ENCODE measurements around the gene RIPK3. TPM values are rescaled to one million over a fixed set of nuclear protein-coding genes. Genes with fewer than 3 reads are reported as not detected.
"Not testable (repeated sequence)": the region's sequence is repeated elsewhere in the genome, so short reads cannot be mapped to it uniquely, and the experiment has no call there.

RIPK3 gene
- total RNA-seq, 1 donor from 2014 or later = 0.68 TPM

DNA sequence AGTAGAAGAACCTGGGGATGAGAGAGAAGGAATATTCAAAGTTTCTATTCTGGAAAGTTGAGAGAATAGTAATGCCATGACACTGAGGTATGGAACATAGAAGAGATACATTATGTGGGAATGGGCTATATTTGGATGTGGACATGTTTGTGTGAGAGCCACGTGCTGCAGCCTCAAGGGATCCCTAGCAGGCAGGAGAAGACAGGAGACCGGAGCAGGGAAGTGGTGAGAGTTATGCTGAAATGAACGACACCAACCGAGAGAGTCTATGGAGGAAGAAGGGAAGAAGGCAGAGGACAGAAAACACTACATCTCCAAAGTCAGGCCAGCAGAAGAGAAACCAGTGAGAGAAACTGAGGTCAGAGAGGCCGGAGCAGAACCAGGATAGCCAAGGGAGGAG, 10.0 kb upstream of the RIPK3 start:
- DNase-seq (ENCODE audit: low spot score) (no peak), ATAC-seq (no peak)

DNA sequence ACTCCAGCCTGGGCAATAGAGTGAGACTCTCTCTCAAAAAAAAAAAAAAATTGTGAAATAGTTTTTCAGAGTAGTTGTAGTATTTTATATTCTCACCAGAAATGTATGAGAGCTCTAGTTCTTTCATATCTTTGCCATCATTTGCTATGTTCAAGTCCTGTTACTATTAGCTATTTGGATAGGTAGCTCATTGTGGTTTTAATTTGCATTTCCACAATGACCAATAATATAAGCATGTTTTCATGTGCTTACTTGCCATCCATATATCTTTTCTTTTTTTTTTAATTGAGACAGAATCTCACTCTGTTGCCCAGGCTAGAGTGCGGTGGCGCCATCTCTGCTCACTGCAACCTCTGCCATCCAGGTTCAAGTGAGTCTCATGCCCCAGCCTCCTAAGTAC, 8.4 kb upstream of the RIPK3 start:
- DNase-seq (ENCODE audit: low spot score) (no peak), ATAC-seq (no peak)

GRCh38 chr14:24347134-24347533, 7.3 kb upstream of the RIPK3 start:
- no peak for DNase-seq (ENCODE audit: low spot score)
- ATAC-seq = no peak

DNA sequence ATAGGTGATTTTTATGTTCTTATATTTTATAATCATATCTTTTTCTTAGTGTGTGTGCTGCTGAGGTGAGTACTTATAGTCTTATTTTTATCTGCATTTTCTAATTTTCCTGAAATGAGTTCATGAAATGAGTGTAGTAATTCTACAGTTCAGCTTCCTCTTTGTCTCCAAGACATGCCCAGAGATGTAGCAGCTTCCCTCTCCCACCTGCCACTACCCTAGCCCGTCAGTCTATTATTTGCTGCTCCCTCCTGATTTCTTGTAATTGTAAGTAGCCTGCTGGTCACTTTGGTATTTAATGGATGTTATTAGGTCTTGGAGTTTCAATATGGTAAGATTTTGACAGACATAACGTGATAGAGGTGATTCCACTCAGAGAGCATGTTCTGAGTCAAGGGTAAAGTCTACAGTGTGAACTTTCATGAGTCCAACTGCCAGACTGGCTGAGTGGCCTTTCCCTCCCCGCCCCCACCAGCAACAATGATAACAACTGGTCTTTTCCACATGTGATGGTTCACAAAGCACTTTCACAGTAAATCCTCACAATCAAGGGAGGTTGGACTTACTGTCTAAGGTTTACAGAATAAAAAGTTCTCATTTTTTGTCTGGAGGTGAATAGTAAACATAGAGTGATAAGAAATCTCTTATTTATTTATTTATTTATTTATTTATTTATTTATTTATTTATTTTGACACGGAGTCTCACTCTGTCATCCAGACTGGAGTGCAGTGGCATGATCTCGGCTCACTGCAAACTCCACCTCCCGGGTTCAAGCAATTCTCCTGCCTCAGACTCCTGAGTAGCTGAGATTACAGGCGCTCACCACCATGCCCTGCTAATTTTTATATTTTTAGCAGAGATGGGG, 4.2 kb upstream of the RIPK3 start:
- peak; percentile 64 for DNase-seq (ENCODE audit: low spot score)
- ATAC-seq = peak; percentile 94

GRCh38 chr14:24342889-24343288, 3.1 kb upstream of the RIPK3 start:
- ATAC-seq = no peak
- DNase-seq (ENCODE audit: low spot score) = no peak

GRCh38 chr14:24340606-24341005, 815 bp upstream of the RIPK3 start:
- no peak for DNase-seq (ENCODE audit: low spot score)
- no peak for ATAC-seq

GRCh38 chr14:24338843-24339242, 948 bp downstream of the RIPK3 start:
- DNase-seq (ENCODE audit: low spot score) (no peak), ATAC-seq (no peak)

DNA sequence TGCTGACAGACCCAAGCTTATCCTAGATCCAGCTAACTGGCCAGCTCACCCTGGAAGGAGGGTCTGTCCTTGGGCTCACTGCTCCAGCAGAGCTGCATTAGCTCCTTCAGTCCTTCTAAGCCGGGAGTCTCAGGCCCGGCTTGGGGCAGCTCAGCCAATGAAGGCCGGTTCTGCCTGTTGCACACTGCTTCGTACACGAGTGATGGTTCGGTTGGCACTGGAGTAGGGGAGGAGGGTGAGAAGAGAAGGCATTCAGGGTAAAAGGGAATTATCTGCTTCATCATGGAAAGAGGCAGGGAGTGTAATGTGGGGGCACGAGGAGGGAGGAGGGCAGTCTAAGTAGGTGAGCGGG, 2.0 kb downstream of the RIPK3 start:
- no peak for ATAC-seq
- no peak for DNase-seq (ENCODE audit: low spot score)

- no peak for DNase-seq (ENCODE audit: low spot score)
- ATAC-seq = no peak
These were observed 2.5 kb downstream of the RIPK3 start for GRCh38 chr14:24337144-24337823.

- no peak for DNase-seq (ENCODE audit: low spot score)
- no peak for ATAC-seq
These were observed 4.2 kb downstream of the RIPK3 start for GRCh38 chr14:24335461-24336171.

DNA sequence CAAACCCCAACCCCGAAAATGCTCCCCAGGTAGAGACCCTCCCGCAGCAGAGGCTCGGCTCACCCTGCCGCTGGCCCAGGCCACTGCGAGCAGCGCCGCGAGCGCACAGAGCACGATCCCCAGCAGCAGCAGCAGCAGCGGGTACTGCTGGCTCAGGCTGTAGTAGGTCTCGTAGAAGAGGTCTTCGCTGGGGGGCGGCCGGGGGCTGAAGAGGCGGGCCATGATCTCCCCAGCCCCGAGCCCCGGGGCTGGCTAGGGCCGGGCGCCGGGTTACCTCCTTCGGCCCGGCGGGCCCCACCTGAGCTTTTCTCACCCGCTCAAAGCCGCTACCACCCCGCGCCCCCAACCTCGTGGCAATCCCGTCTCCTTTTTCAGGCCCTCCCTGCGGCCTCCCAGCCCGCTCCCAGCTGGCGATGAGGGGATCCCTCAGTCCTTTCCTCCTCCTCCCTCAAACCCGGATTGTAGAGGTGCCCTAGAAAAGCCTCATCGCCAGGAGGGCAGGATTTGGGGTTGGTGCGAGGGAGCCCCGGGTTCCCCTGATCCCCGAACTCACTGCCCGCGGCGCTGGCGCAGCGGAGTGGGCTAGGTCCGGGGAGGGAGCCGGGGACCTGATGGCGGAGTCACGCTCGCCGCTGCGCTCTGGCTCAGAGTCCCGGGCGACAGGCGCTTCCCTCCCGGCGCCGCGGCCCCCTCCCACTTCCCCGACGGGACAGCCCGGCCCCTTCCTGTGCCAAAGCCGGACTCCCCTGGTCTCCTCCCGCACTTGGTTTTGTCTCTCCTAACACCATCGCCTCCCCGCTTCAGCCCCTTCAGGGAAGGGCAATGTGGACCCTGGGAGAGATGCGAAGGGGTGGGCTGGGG, 5.1 kb downstream of the RIPK3 start, which contains the start of gene ADCY4:
TSS of gene ADCY4 (minus strand) at position 641 of the 861 bp plus-strand sequence. CDS start at position 222, 419 bp downstream.
- ATAC-seq = peak; percentile 10
- DNase-seq (ENCODE audit: low spot score) = no peak

- ATAC-seq = peak; percentile 83
These were observed 7.4 kb downstream of the RIPK3 start for GRCh38 chr14:24332268-24332993.

DNA sequence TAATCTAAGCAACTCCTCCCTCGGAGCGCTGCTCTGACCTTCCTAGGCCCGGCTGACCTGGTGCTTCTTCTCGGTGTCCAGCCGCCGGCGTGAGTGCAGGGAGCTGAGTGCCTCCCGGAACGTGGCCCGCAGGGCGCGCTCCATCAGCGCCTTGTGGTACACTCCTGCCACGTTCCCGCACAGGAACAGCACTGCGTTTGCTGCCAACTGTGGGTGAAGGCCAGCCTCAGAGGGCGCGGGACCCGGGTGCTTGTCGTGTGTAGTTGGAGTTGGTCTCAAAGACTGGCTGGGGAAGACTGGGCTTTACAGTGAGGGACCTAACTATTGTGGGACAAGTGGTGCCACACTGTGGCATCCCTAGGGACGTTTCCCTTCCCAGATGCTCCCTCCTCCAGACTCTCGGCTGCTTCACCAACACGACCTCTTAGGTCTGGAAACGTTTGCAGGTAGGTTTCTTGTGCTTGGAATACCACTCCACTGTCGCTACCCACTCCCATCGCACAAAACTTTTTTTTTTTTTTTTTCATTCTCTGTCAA, 8.0 kb downstream of the RIPK3 start:
- ATAC-seq (peak; percentile 10), DNase-seq (ENCODE audit: low spot score) (no peak)

More at GRCh38 chr14:24332268-24332993, 7.4 kb downstream of the RIPK3 start:
- DNase-seq (ENCODE audit: low spot score) = peak; percentile 74

- DNase-seq (ENCODE audit: low spot score) (no peak), ATAC-seq (no peak)
These were observed 8.7 kb downstream of the RIPK3 start for GRCh38 chr14:24330973-24331674.

DNA sequence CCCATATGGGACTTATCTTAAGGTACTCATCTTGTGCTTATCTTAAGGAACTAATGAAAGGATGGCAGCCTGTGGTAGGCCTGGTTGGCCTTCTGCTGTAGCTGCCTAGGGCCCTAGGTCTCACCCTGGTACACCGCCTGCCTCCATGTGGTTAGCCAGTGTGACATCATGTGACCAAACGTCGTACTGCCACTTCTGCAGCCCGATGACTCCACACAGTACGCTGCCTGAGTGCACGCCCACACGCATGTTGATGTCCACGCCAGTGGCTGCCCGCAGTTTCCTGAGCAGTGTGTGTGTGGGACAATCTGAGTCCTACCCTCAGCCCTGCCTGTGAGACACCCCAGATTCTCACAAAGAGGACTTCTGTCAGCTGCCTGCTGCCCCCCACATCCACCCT, 10.1 kb downstream of the RIPK3 start:
- DNase-seq (ENCODE audit: low spot score) (no peak), ATAC-seq (no peak)

DNA sequence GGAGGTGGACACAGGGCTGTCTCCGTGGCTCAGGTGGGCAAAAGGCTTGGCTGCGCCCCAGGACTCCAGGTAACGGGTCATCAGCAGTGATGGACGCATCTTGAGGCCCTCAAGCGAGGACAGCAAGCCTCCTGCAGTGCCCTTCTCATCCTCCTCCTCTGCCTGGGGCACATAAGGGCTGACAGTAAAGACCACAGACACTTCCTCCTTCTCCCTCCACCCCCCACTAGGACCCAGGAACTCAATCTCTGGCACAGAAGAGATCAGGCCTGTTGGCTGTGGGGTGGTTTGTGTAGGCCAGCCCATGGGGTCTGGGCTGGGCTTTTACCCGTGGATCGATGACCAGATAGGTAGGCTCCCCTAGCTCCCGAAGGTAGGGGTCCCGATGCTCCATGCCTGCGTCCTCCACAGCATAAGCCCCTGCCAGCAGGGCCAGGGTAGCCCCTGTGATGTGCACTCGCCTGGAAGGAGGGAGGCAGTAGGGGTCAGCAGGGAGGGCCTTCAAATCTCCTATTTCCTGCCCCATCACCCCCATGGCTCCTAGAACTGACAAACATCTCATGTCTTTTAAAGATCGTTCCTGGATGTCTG, 10.6 kb downstream of the RIPK3 start:
- ATAC-seq (no peak), DNase-seq (ENCODE audit: low spot score) (no peak)

GRCh38 chr14:24327914-24328313, 11.9 kb downstream of the RIPK3 start:
- peak; percentile 68 for DNase-seq (ENCODE audit: low spot score)
- not testable (repeated sequence) for ATAC-seq

DNA sequence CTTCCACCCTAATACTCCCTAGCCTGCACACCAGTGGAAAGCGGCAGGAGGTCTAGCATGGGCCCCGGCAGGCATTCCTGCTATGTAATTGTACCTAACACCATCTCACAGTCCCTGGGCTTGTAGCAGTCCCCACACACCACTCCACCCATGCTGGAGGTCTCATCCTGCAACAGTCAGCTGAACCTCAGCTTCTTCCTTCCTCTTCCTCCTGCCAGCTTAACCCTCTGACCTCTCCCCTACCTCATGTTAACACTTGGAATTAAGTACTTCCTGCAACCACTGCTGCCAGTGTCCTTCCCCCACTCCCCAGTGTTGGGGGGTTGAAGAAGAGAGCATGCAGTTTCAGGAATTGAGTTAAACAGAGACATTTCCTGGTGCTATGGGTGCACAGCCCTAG, 12.5 kb downstream of the RIPK3 start:
- DNase-seq (ENCODE audit: low spot score) (no peak), ATAC-seq (peak; percentile 4)

DNA sequence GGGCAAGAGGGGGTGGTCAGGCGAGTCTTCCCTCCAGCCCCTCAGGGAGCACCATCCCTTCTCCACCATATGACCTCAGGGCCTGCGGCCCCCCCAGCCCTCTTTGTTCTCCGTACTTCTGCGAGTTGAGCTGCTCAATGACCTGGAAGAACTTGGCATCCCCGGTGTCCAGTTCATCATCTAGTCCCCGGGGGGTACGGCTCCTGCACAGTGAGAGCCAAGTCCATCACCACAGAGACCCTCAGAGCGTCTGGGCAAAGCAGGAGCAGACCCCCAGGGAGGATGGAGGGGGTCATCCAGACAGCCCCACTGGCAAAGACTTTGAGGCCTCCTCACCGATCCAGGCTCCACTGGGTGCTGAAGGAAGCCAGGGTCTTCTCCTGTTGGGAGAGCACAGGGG, 13.8 kb downstream of the RIPK3 start:
- DNase-seq (ENCODE audit: low spot score) (no peak), ATAC-seq (no peak)

All from left lobe of liver (tissue), 2 donors.